HepG2 (cell line): ENCODE results near the gene C10orf67. TPM values are rescaled to one million over a fixed set of nuclear protein-coding genes. Genes with fewer than 3 reads are reported as not detected.

Experiments used
- ATAC-seq: fragments of 200-7000 bp; cut with Tn5 transposase; 3 replicates; pipeline ENCODE4 v1.9.1; 2020; ENCODE audit warnings: mild to moderate bottlenecking, moderate library complexity
- BruUV-seq: library from RNA; stranded (reverse); fragments of 400-500 nt; replicated peaks from 2 replicates; lab custom pipeline; 2021; lab: Mats Ljungman, UMichigan
- CTCF ChIA-PET: fragments of 300-600 bp; formaldehyde crosslinking; extraction: SDS; loops from one replicate; lab custom pipeline; 2021; ENCODE audit warnings: low total read pairs, inconsistent platforms, low intra/inter-chr PET ratio; lab: Yijun Ruan, JAX
- POLR2A ChIA-PET: fragments of 350-600 bp; sonication (Branson Sonifier 250); formaldehyde crosslinking; loops from one replicate; lab custom pipeline; 2020; ENCODE audit warnings: antibody characterized with exemption, inconsistent platforms; lab: Yijun Ruan, JAX
- DNase-seq: peaks from one replicate; pipeline ENCODE4 v3.0.0-alpha.2; 2015; ENCODE audit warnings: low spot score
- FAIRE-seq: peaks from 3 replicates; lab custom pipeline; 2011; peaks lifted over from hg19 to GRCh38; lab: Jason Lieb, UNC
- H2AFZ ChIP-seq: one replicate; pipeline ENCODE4 v1.6.1; 2011; ENCODE audit warnings: low read length, inconsistent platforms
- H3K27ac ChIP-seq: fragments of 300-600 bp; 3 replicates; pipeline ENCODE4 v1.8.0; 2011; ENCODE audit warnings: mixed run types, mild to moderate bottlenecking, mixed read lengths, low read length, inconsistent platforms; ENCODE audit not compliant: insufficient read depth; ENCODE audit errors: extremely low read length
- H3K27me3 ChIP-seq, 2 experiments: fragments of 200-600 bp in 1 of 2; 2 replicates in 1 of 2; 3 replicates in 1 of 2; pipeline versions ENCODE4 v1.6.0 to v1.8.0; 2011; ENCODE audit warnings: low read length in 2 of 2, mild to moderate bottlenecking in 2 of 2, moderate library complexity in 2 of 2, inconsistent platforms in 1 of 2; ENCODE audit not compliant: insufficient read depth in 2 of 2, control insufficient read depth in 1 of 2
- H3K36me3 ChIP-seq, 2 experiments: fragments of 200-600 bp in 1 of 2; replicated peaks in 1 of 2; 2 replicates in 1 of 2; 3 replicates in 1 of 2; pipeline versions ENCODE4 v1.5.1 to v1.8.0; 2011; ENCODE audit warnings: low read length in 2 of 2, inconsistent platforms in 1 of 2; ENCODE audit not compliant: insufficient read depth in 2 of 2, control insufficient read depth in 1 of 2
- H3K4me1 ChIP-seq: 2 replicates; pipeline ENCODE4 v1.5.1; 2012; ENCODE audit warnings: low read length, inconsistent platforms; ENCODE audit not compliant: insufficient read depth
- H3K4me2 ChIP-seq: 2 replicates; pipeline ENCODE4 v1.6.0; 2011; ENCODE audit warnings: low read depth, low read length, inconsistent platforms
- H3K4me3 ChIP-seq, 3 experiments: fragments of 200-600 bp in 1 of 3; sonication (generic), shearing (Covaris generic) in 1 of 3; replicated peaks in 1 of 3; 2 replicates each; pipeline ENCODE4 v1.5.1; 2011 to 2016; ENCODE audit warnings: low read length in 3 of 3, inconsistent platforms in 2 of 3, low read depth in 2 of 3, mild to moderate bottlenecking in 2 of 3, control low read depth in 1 of 3, mixed read lengths in 1 of 3; ENCODE audit not compliant: insufficient read depth in 1 of 3
- H3K79me2 ChIP-seq: one replicate; pipeline ENCODE4 v1.6.1; 2011; ENCODE audit warnings: low read length, inconsistent platforms; ENCODE audit not compliant: insufficient read depth
- H3K9ac ChIP-seq: 2 replicates; pipeline ENCODE4 v1.6.0; 2011; ENCODE audit warnings: mild to moderate bottlenecking, low read depth, low read length, inconsistent platforms; ENCODE audit not compliant: insufficient read depth
- H3K9me3 ChIP-seq: 2 replicates; pipeline ENCODE4 v1.5.1; 2012; ENCODE audit warnings: mild to moderate bottlenecking, low read length
- H4K20me1 ChIP-seq: 2 replicates; pipeline ENCODE4 v1.6.0; 2011; ENCODE audit warnings: inconsistent platforms, mild to moderate bottlenecking, low read length, moderate library complexity; ENCODE audit not compliant: insufficient read depth
- ETS1 ChIP-seq: sonication (generic); formaldehyde crosslinking; IDR thresholded peaks from 2 replicates; pipeline ENCODE4 v1.4.0; 2020; ENCODE audit warnings: missing genetic modification reagents
- FIP1L1 ChIP-seq: fragments of 200-400 bp; formaldehyde crosslinking; IDR thresholded peaks from 2 replicates; pipeline ENCODE4 v1.6.1; 2018; ENCODE audit warnings: low read depth, mild to moderate bottlenecking, low read length, moderate library complexity, borderline replicate concordance; ENCODE audit not compliant: insufficient read depth
- KDM2A ChIP-seq: sonication (generic); formaldehyde crosslinking; IDR thresholded peaks from 2 replicates; pipeline ENCODE4 v1.4.0; 2020; ENCODE audit warnings: low read depth, missing genetic modification reagents, borderline replicate concordance
- KDM6A ChIP-seq: IDR thresholded peaks from 2 replicates; pipeline ENCODE4 v1.6.1; 2016; ENCODE audit warnings: low read depth
- ZNF281 ChIP-seq: sonication (generic); formaldehyde crosslinking; IDR thresholded peaks from 2 replicates; pipeline ENCODE4 v1.4.0; 2020; ENCODE audit warnings: missing genetic modification reagents, borderline replicate concordance
- ZNF407 ChIP-seq: sonication (generic); formaldehyde crosslinking; IDR thresholded peaks from one replicate; pipeline ENCODE4 v1.5.1; 2020; ENCODE audit warnings: mild to moderate bottlenecking, missing genetic modification reagents; ENCODE audit errors: not compliant biosample characterization
- ZNF747 ChIP-seq: sonication (generic); formaldehyde crosslinking; IDR thresholded peaks from 2 replicates; pipeline ENCODE4 v1.8.1; 2023; ENCODE audit warnings: missing genetic modification reagents, mild to moderate bottlenecking, borderline replicate concordance
- ZNF782 ChIP-seq: sonication (generic); formaldehyde crosslinking; IDR thresholded peaks from 2 replicates; pipeline ENCODE4 v1.4.0; 2020; ENCODE audit warnings: missing genetic modification reagents, mild to moderate bottlenecking, borderline replicate concordance
- ZNF784 ChIP-seq: sonication (generic); formaldehyde crosslinking; IDR thresholded peaks from 2 replicates; pipeline ENCODE4 v1.5.1; 2020; ENCODE audit warnings: missing genetic modification reagents, mild to moderate bottlenecking, borderline replicate concordance
- ZSCAN22 ChIP-seq: sonication (generic); formaldehyde crosslinking; IDR thresholded peaks from 2 replicates; pipeline ENCODE4 v1.4.0; 2020; ENCODE audit warnings: mild to moderate bottlenecking, missing genetic modification reagents
- ZZZ3 ChIP-seq: sonication (generic); formaldehyde crosslinking; IDR thresholded peaks from 2 replicates; pipeline ENCODE4 v1.4.0; 2020; ENCODE audit warnings: missing genetic modification reagents, mild to moderate bottlenecking, borderline replicate concordance
- WGBS: methylation state at CpG from one replicate; pipeline ENCODE4 v1.1.6; 2017; ENCODE audit warnings: low lambda C conversion rate; 5-methylcytosine and 5-hydroxymethylcytosine counted together
- in situ Hi-C: cut with HindIII; loops from 2 replicates; pipeline ENCODE4 v1.10.0; 2017; ENCODE audit warnings: low pct_unique_long_range_greater_than_20kb; ENCODE audit not compliant: extremely low pct_ligation_motif_present
- intact Hi-C: fragments of 100-400 bp; cut with micrococcal nuclease; formaldehyde crosslinking; loops from one replicate; pipeline ENCODE4 v1.10.0; 2022; ENCODE audit not compliant: unreplicated experiment
- polyA plus RNA-seq, 8 experiments: library from polyadenylated mRNA; depleted of rRNA in 3 of 8; stranded (reverse) in 7 of 8; unstranded in 1 of 8; fragments of >200 nt; fragmentation: Illumina TruSeq in 4 of 8; extraction: Trizol in 4 of 8; gene quantifications; 2 replicates each; pipeline versions ENCODE4 v1.2.1 to v1.2.3, GENCODE V29; 2011 to 2016; ENCODE audit warnings: low read depth in 4 of 8, missing spikeins in 1 of 8, mixed read lengths in 1 of 8; ENCODE audit not compliant: insufficient read depth in 1 of 8
- total RNA-seq, 5 experiments: library from RNA; depleted of rRNA; stranded (reverse); fragments of >200 nt; fragmentation: Illumina TruSeq; extraction: Trizol; gene quantifications; 2 replicates each; pipeline ENCODE4 v1.2.3, GENCODE V29; 2016; ENCODE audit warnings: low read depth in 1 of 5

The C10orf67 gene
- total and polyA plus RNA-seq, 2 of the 13 experiments (the other 11 are each of a cell fraction or from before 2014, with no cell fraction given) = not detected

- no peaks in the 10 kb centered on the region for H3K36me3 ChIP-seq
- no peak overlapping the region for H3K27ac ChIP-seq
- ATAC-seq (no peak), DNase-seq (no peak), FAIRE-seq (no peak)
- no peaks in the 10 kb centered on the region for H4K20me1 ChIP-seq
- no peaks in the 10 kb centered on the region for H3K9me3 ChIP-seq
- CTCF ChIA-PET = no interaction called here
- H3K79me2 ChIP-seq = no peaks in the 10 kb centered on the region
- H3K27me3 ChIP-seq = no peaks in the 10 kb centered on the region; a peak in 2 of 5 replicates
- no peak overlapping the region for H3K9ac ChIP-seq
- 17% methylated on average over 3 of the region's 3 CpGs for WGBS
- POLR2A ChIA-PET = no interaction called here
- no peak overlapping the region for H3K4me3 ChIP-seq
- no peaks in the 10 kb centered on the region for H3K4me1 ChIP-seq
- no peak overlapping the region for H3K4me2 ChIP-seq
- intact Hi-C loops (no loop called here), in situ Hi-C loops (no loop called here)
- H2AFZ ChIP-seq = no peak overlapping the region
- BruUV-seq = no TSS peak
- TF ChIP-seq ZNF784 (CRISPR knock-in tag) = no peak
- no peak for TF ChIP-seq ZSCAN22 (CRISPR knock-in tag)
- no peak for TF ChIP-seq ZZZ3 (CRISPR knock-in tag)
- TF ChIP-seq FIP1L1 = no peak
- TF ChIP-seq KDM2A (CRISPR knock-in tag) = no peak
- TF ChIP-seq ETS1 (CRISPR knock-in tag) = no peak
- TF ChIP-seq ZNF782 (CRISPR knock-in tag) = no peak
- no peak for TF ChIP-seq KDM6A
- no peak for TF ChIP-seq ZNF407 (CRISPR knock-in tag)
- TF ChIP-seq ZNF281 = no peak
- no peak for TF ChIP-seq ZNF747 (CRISPR knock-in tag)
These were observed 60.4 kb downstream of the C10orf67 start for GRCh38 chr10:23284155-23284554.
